GM21717 (cell line): ENCODE data around the gene ADAT1.

Experiments
- ATAC-seq: cut with Tn5 transposase; IDR thresholded peaks from one replicate; pipeline ENCODE4 v1.9.1; 2021; ENCODE audit warnings: mild to moderate bottlenecking, moderate library complexity; ENCODE audit not compliant: unreplicated experiment

ADAT1 gene

DNA sequence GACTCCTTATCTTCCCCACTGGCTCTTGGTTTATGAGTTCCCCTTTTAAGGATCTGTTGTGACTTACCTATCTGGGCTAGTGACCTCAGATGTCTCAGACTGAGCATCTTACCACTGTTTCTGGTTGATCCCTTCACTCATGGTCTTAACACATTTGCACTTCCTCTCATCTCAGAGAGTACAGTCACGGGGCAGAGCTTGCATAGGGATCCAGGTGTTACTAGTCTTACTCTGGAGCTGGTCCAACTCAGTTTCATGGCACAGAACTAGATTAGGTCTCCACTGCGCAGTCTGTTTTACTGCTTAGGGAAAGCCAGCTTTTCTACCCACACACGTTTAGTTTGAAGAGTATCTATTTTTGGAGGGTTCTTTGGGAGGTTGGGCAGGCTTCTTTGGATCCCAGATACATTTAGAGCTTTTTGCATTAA, 46.7 kb downstream of the ADAT1 start:
- ATAC-seq, result peak; percentile 79

DNA sequence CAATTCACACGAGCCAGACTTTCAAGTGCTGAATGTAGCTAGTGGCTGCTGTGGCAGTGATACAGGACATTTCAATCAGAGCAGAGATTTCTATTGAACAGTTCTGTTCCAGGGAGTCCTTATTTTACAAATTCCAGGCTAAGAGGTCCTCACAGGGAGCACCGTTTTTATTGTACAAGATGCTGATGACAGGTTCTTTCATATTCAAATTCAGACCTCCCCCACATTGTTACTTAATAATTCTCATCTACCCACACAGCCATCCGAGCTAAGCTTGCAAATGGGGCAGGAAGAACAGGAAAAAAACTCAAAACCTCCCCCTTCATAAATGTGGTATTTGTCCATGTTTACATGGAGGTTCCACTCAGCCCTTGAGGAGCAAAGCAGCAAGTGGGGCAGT, 47.1 kb downstream of the ADAT1 start:
- peak; percentile 3 for ATAC-seq

DNA sequence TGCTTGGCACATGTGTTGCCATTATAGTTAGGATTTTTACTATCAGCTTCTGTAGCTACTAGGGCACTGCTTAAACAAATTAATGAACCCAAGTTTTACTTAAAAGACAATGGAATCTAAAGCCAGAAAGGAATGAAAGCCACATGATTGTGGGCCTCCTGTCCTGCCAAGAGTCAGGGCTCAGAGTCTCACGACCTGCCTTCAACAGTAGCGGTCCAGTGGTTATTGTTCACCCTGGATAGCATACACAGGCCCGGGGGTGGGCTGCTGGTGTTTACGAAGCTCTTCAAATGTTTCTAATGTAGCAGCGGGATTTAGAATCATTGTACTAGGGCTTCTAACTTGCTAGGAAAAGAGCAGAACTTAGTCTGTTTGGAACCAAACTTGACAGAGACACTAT, 49.1 kb downstream of the ADAT1 start:
- ATAC-seq, result no peak

DNA sequence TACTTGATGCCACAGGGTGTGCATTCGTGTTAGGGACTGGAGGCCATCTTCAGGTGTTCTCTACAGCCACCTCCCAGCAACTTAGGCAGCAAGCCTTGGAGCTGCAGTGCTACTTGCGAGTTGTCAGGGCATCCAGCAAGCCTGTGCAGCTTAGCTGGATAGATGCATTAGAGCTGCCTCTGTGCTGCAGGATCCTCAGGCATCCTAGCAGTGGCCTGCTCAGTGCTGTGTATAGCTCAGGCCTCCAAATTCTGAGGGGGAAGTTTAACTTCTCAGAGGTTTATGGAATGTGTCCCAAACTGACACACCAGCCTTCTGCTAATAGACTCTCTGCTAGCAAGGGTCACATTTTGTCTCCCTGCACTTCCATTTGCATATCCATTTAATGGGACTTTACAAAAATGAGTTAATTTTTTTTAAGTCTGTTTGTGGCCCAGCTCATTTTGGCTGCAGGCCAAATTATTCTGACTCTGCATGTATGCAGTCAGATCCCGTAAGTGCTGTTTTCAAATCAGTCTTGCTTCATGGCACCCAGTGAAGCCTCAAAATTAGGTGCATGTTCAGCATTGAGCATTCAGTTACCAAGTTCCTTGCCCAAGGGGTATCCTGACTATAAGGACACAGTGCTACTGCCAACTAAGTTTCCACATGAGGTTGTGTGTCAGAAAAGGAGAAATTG, 50.1 kb downstream of the ADAT1 start:
- ATAC-seq, result no peak

DNA sequence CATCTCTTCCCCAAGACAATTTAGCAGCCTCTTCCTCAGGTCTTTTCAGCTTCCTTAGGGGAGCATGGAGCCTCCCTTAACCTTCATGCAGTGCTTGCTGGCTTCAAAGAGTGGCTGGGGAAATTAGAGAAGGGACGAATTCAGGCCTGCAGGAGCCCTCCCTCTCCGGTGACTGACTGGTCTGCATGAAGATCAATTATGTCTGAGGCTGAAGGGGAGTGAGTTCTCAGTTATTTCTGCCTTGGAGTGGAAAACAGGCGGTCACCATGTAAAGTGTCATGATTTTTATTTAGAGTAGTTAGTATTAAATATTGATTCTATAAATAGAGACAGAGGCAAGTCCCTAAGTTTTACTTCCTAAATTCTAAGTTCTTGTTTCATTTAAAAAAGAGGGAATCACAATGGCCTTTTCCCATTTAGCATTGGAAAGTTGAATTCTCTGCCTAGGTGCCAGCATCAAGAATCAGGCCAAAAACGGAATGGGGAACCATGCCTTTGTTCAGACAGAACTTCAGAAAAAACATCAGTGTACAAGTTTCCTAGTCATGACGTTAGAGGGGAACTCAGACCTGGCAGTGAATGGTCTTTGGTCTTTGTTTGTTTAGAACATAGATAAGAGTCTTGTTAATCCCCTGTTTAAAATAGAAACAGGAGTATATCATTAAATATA, 52.5 kb downstream of the ADAT1 start:
- no peak for ATAC-seq

DNA sequence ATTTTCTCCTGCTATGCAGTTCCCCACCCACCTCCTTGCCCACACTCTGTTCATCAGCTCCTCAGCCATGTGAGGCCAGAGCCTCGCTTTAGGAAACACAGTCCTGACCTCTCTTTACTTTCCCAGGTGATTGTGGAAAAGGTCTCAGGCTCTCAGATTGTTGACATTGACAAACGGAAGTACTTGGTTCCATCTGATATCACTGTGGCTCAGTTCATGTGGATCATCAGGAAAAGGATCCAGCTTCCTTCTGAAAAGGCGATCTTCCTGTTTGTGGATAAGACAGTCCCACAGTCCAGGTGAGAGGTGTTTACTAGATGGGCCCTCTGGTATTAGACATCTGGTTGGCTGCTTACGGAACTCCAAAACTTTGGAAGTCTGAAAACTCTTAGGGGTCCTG, 55.2 kb downstream of the ADAT1 start:
- no peak for ATAC-seq

DNA sequence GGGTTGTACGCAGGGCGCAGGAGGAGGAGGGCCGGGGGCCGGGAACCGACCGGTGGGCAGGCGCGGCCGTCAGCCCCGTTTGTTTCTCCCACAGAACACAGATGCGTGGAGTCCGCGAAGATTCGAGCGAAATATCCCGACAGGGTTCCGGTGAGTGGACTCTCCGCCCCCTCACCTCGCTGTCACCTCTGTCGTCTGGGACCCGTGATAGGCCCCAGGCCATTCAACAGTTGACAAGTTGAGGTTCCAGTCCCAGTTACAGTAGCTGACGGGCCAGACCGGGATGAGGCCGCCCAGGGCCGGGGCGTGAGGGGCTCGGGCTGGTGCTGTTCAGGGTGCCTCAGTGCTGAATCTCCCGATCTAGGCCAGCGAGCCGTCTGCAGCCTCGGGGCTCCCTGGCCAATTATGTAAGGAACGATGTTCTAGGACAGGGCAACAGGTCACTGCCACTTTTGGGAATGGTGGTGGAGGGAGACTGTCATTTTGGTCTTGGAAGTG, 56.3 kb downstream of the ADAT1 start:
- no peak for ATAC-seq

DNA sequence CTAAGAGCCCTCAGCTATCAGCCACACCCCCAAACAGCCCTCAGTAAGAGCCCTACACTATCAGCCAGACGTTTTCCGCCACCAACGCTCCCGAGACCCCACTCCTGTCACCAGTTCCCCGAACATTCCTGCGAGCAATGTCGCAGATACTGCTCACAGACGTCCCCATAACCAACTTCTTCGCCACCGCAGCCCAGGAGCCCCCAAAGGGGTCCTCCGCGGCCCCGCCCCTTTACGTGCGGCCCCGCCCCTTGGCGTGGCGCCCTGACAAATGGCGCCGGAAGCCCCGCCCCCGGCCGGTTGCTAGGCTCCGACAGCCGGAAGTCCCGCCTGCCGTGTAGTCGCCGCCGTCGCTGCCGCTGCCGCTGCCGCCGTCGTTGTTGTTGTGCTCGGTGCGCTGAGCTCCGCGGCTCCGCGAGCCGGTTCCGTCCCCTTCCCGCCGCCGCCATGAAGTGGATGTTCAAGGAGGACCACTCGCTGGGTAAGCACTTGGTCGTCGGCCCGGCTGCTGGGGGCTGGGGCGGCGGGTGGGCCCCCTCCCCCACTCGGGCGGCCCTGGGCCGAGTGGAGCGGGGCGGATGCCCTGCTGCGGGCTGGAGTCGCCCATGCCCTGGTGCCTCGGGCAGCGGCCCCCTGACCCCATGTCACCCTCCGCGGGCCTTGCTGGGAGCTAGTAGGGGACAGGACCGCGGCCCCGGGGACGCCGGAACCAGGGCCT, 56.9 kb downstream of the ADAT1 start, which contains the start of gene GABARAPL2:
GABARAPL2 (plus strand) TSS at position 340 of the 718 bp plus-strand sequence; CDS start at position 448, 108 bp downstream.
- peak; percentile 69 for ATAC-seq

DNA sequence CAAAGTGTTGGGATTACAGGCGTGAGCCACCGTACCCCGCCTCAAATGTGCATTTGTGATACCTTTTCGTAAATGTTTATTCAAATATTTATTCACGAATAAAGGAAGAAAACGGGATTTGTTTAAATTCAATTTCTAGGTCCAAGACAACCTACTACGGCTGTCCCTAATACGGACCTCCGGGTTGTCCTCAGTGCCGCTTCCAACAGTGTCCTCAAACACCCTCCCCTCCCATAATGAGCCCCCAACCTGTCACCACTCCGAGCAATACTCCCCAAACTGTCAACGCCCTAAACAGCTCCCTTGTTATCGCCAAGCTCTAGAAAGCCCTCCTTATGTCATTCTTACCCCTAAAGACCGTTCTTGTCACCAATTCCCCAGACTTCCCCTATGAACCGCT, 57.4 kb downstream of the ADAT1 start:
- peak; percentile 12 for ATAC-seq

DNA sequence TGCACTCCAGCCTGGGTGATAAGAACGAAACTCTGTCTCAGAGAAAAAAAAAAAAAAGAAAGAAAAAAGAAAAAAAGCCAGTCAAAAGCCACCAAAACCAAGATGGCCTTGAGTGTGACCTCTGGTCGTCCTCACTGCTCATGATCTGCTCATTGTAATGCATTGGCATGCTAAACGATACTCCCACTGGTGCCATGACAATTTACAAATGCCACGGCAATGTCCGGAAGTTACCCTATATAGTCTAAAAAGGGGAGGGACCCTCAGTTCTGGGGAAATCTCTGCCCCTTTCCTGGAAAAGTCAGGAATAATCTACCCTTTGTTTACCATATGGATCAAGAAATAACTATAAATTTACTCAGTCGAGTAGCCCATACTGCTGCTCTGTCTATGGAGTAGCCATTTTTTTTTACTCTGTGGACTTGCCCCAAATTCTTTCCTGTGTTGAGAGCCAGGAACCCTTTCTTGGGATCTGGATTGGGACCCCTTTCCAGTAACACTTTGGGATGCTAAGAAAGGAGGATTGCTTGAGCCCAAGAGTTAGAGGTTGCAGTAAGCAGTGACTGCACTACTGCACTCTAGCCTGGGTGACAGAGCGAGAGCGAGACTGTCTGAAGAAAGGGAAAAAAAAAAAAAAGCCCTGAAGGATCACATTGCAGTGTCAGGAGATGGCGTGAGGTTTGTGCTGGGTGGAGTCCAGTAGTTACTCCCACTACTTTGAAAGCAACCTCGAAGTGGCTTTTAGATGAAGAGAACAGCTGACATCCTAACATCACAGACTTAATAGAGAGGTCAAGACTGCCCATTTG, 63.3 kb downstream of the ADAT1 start:
- no peak for ATAC-seq

DNA sequence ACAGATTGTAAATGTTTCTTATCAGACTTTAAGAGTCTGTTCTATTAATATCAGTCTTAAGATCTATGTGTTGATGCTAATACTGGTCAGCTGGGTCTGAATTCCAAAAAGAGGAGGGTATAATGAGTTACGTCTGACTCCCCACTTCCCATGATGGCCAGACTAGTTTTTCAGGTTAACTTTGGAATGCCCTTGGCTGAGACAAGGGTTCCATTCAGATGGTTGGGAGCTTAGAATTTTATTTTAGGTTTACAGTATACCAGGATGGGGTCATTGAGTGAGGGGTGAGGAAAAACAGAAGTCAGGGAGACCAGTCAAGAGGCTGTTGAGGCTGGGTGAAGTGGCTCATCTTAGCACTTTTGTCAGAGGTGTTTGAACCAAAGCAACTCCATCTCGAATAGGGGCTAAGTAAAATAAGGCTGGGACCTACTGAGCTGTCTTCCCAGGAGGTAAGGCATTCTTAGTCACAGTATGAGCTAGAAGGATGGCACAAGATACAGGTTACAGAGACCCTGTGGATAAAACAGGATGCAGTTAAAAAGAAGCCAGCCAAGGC, 64.2 kb downstream of the ADAT1 start:
- ATAC-seq, result no peak

DNA sequence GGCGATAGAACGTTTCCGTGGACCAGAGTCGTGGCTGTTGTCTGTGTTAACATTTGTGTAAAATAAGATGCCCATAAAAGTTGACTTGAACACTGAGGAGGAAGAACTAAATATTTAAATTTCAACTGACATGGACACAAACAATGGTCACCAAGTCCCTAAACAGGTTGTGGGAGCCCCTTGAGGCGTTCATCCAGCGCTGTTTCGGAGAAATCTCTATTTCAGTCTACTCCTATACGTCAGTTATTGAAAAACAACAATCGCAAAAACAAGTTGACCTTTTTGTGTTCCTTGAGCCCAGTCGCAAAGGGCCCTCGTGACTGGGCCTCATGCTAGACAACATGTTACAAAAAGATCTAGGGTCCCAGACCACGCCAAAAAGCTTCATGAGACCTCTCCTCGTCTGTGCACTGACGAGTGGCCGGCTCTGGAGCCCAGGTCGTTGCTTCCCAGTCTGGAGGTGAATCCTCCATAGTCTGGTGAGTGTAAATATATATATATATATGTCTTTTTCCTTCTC, 66.6 kb downstream of the ADAT1 start:
- ATAC-seq, result no peak

DNA sequence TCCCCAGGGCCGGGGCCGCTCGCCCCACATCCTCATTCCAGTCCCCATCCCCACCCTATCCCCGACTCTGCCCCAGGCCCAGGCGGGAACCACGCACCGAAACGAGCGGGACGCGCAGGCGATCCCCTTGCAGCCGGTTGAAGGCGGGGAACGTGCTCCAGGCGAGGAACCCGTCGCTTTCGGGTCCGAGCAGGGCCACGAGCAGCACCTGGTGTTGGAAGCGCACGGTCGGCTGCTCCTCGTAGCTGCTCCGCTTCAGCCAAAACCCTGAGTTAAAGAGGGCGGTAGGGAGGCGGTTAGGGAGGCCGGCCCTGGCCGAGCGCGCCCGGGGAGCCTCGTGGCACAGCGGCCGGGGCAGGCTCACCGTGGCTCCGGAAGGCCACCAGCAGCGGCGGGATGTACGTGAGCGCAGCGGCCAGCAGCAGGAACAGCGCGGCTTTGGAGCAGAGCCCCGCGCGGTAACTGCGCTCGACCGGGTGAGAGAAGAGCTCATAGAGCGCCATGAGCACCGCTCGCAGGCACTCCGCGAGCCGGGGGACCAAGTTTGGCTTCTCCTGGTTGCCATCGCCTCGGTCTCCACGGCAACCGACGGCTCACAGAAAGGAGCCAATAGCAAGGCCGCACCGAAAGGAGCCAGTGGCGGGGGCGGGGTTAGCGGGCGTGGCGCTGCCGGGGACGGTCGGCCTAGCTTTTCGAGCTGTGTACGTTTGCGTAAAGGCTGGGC, 67.2 kb downstream of the ADAT1 start, which contains the start of gene TMEM231:
TMEM231 (minus strand) TSS at position 546 of the 724 bp plus-strand sequence; CDS start at position 503, 43 bp downstream.
- peak; percentile 96 for ATAC-seq

DNA sequence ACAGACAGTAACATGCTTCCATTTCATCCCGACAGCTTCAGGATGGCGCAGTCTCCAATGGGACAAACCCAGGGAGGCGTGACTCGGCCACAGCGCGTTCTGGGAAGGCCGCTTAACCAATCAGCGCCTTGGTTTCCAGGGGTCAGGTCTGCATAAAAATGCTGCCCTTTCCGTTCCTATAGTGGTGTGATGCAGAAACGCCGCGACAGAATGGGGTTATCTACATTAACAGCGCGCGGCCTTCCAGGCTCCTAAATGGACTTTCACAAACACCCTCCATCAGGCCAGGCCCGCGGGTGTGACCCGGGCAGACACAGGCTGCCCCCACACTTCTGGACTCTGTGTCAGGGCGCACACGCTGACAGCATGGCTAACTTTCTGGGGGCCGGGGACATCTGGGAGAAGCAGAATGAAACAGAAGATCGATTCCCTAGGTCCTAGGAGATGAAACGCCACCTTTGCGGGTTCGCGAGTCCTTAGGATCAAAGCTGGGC, 67.8 kb downstream of the ADAT1 start:
- peak; percentile 22 for ATAC-seq

DNA sequence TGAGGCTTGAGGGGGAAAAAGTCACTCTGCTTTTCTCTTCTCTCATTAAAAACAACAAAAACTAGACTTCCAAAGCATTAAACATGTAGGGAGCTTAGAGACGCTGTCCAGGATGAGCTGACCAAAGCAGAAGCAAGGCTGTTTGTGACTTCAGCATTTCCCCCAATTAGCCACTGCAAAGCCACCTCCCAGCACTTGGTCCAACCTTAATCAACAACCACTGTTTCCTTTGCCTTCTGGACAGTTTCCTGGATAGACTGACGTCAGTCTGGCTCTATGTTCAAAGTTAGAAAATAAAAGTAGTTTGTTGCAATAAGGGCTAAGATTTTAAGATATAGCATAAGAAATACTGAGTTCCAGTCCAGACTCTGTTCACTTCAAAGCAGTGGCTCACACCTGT, 70.1 kb downstream of the ADAT1 start:
- ATAC-seq, result no peak

DNA sequence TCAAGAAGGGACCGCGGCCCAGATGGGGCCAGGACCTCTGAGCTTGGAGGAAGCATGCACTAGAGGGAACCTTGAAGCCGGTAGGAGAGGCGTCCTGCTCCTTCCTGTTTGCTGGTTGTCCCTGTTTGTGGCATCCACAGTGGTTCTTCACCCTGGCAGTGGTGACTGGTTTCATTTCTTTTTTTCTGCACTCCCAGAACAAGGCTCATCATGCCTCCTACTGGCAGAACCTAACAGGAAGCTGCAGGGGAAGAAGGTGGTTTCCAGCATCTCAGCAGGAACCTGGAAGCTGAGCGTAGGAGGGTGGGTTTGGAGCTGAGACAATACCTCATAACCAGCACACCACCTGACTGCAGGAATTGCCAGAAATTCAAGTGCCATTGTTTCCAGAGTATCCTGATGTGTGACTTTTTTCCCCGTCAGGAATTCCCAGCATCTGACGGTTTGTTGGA, 72.8 kb downstream of the ADAT1 start:
- ATAC-seq, result peak; percentile 91
